ENCODE data around the gene PPIP5K1.

Gene PPIP5K1

GRCh38 chr15:43529141-43529540, 60.9 kb downstream of the PPIP5K1 start:
- POLR2A ChIA-PET = interaction anchor here (0.7 to 2.3 kb wide), 4 partner anchors 11 to 19 kb away, joined by 3 to 9 read pairs (median 4); no protein-coding TSS in a partner anchor
- TF ChIP-seq CTCF (IDR thresholded peaks at IDR 0.05; ENCODE audit: insufficient read depth, low read length, missing control alignments) = no peak
- no peak overlapping the region for H3K4me3 ChIP-seq (ENCODE audit: low read depth, low read length)
- DNase-seq (ENCODE audit: low read depth, low spot score) = no peak
- CTCF ChIA-PET = interaction anchor here (6.2 kb wide), 1 partner anchor 14 kb away, joined by 37 read pairs; no protein-coding TSS in a partner anchor

GRCh38 chr15:43528542-43529007, 61.4 kb downstream of the PPIP5K1 start:
- H3K4me3 ChIP-seq (ENCODE audit: low read depth, low read length) = no peak overlapping the region
- no peak for TF ChIP-seq CTCF (IDR thresholded peaks at IDR 0.05; ENCODE audit: insufficient read depth, low read length, missing control alignments)
- ChIA-PET CTCF (interaction anchor here (6.2 kb wide), 1 partner anchor 14 kb away, joined by 37 read pairs; no protein-coding TSS in a partner anchor), POLR2A (interaction anchor here (0.8 to 2.3 kb wide), 3 partner anchors 10 to 18 kb away, joined by 3 to 9 read pairs (median 4); no protein-coding TSS in a partner anchor)
- DNase-seq (ENCODE audit: low read depth, low spot score) = no peak

GRCh38 chr15:43527802-43528541, 62.0 kb downstream of the PPIP5K1 start:
- POLR2A ChIA-PET = interaction anchor here (0.8 to 2.3 kb wide), 3 partner anchors 9 to 17 kb away, joined by 3 to 9 read pairs (median 4); no protein-coding TSS in a partner anchor
- DNase-seq (ENCODE audit: low read depth, low spot score) = no peak
- TF ChIP-seq CTCF (IDR thresholded peaks at IDR 0.05; ENCODE audit: insufficient read depth, low read length, missing control alignments) = no peak
- CTCF ChIA-PET = interaction anchor here (6.2 kb wide), 1 partner anchor 13 kb away, joined by 37 read pairs; no protein-coding TSS in a partner anchor
- no peak overlapping the region for H3K4me3 ChIP-seq (ENCODE audit: low read depth, low read length)

- ChIA-PET CTCF (interaction anchor here (1.2 to 6.2 kb wide), 2 partner anchors 9 to 12 kb away, joined by 6 to 37 read pairs; no protein-coding TSS in a partner anchor), POLR2A (interaction anchor here (1.3 to 2.3 kb wide), 2 partner anchors 9 to 11 kb away, joined by 6 to 9 read pairs; no protein-coding TSS in a partner anchor)
- no peak for TF ChIP-seq CTCF (IDR thresholded peaks at IDR 0.05; ENCODE audit: insufficient read depth, low read length, missing control alignments)
- DNase-seq (ENCODE audit: low read depth, low spot score) = no peak
- H3K4me3 ChIP-seq (ENCODE audit: low read depth, low read length) = no peak overlapping the region
Observed at GRCh38 chr15:43527016-43527801, 62.8 kb downstream of the PPIP5K1 start.

- ChIA-PET CTCF (interaction anchor here (1.2 to 6.2 kb wide), 3 partner anchors 8 to 15 kb away, joined by 6 to 37 read pairs (median 8); no protein-coding TSS in a partner anchor), POLR2A (interaction anchor here (1.3 to 2.3 kb wide), 2 partner anchors 8 to 10 kb away, joined by 6 to 9 read pairs; no protein-coding TSS in a partner anchor)
- no peak for DNase-seq (ENCODE audit: low read depth, low spot score)
- no peak for TF ChIP-seq CTCF (IDR thresholded peaks at IDR 0.05; ENCODE audit: insufficient read depth, low read length, missing control alignments)
- no peak overlapping the region for H3K4me3 ChIP-seq (ENCODE audit: low read depth, low read length)
Observed at GRCh38 chr15:43526261-43526930, 63.6 kb downstream of the PPIP5K1 start.

Data from AG04449 (cell line).